ENCODE measurements around the gene CTIF.

The CTIF gene

DNA sequence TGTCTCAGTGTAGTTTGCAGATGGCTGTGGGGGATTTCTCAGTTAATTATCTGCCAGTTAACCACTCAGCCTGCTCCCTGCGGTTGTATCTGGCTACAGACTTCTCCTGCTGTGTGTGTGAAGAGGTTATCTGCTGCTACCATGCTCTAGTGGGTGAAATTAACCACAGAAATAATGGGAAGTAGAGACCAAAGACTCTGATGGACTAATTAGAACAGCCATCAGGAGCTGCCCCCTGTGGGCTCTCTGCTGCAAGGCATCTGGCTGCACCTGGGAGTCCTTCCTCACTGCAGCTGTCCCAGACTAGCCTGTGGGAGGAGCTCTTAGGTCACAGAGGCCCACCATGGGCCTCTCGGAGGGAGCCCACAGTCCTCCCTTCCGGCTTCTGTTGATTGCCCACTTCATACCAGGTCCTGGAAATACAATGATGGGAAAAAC is 66.6 kb downstream of the CTIF start:
- no peak for DNase-seq

DNA sequence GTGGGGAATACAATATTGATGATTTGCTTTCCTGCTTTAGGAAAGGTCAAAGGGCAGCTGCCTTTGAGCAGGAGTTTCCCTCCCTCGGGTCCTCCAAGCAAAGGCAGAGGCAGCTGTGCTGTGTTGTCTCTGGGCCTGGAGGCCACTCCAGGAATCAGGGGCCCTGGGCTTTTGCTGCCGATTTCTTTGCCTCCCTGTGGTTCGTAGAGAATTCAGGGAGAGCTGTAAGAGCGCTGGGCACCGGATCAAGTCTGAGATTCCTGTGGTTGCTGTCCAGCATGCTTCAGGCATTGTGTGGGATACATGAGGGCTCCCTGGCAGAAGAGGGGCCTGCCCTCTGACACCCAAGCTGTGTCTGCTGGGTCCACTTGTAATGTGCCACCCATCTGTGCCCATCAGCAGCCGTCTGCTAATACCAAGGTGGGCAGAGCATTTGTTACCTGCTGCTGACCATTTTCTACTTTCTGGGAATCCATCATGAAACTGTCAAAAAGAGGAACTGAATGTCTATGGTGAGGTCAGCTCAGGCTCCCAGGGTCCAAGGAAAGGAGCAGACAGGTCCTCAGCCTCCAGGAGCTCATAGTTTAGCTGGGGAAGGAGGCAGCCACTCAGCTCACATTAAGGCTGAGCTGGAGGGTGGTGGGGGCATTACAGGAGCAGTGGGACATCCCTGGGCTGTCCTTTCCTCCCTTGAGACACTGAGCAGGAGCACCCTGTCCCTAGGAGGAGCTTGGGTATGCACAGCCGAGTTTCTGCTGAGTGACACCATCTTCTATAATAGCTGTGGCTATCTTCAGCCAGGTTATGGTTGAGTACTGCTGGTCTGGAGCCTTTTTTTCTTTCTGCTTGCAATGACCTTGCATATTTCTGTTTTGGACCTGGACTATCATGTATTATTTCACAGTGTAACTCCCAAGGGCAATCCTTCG is 68.5 kb downstream of the CTIF start:
- DNase-seq: no peak

DNA sequence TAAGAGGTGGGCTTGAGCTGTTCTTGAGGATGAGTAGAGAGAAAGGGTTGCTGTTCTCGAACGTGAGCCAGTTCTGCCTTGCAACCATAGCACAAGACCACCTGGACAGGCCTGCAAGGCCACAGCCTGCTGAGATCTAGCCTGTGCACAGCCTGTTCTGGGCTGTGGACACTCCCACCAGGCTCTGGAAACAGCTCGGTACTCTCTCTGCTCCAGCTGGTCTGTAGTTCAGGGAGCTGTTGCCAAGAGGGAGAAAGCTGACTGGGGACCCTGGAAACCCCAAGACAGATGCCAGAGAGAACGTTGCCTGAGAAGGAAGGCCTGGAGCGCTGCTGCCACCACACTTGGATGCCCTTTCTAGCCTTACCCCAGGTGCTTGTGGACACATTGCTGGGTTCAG is 69.8 kb downstream of the CTIF start:
- no peak for DNase-seq

DNA sequence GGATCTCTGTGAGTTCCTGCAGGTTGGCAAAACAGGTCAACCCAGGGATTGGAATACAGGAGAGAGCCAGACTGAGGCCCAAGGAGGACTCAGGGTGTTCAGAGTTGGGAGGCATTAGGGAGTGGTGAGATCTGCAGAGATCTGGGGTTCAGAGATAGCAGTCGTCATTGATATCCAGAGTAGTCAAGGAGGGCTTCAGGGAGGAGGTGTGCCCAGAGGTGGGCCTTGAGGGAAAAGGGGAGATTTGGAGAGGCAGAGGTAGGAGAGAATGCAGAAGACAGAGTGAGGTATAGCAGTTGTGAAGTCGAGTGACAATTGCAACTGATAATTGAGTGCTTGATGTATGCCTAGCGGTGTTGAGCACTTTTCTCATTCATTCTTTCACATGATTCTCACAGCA is 70.3 kb downstream of the CTIF start:
- DNase-seq: no peak

DNA sequence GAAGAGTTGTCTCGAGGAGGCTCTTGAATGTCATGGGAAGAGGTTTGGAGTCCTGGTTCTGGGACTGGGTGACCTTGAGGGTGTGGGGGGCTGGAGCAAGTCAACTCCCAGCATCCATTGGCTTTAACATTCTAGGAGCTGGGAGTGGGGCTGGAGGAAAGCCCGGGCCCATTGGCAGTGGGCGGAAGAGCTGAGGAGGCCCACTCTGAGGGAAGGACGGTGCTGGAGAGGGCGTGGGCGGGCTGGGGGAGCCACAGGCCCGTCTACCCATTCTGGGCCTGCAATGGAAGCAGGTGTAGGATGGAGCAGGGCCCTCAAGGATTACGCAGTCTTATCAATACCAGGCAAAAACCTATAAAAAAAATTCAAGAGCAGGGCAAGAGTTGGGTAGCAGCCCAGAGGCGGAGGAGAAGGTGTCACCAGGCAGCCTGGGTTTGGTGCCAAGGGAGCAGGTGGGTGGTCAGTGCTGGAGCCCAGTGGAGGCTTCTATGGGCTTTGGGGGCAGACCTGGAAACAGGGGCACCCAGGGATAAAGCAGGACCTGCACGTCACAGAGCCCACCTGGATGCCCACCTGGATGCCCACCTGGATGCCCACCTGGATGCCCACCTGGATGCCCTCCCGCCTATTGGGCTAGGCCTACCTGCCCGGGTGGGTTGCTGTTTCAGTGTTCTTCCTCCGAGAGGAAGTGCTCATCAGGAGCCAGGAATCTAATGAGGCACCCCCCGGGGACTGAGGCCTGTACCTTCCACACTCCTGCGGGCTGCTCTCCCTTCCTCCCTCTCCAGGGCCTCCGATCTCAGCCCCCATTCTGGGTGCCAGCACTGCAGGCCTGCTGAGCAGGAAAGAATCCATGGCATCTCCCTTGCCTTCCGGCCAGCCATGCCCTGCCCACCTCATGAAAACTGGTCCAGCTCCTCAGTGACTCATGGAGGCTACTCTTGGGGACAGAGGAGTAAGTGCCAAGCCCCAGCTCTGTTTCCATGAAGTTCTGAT is 71.3 kb downstream of the CTIF start:
- no peak for DNase-seq

DNA sequence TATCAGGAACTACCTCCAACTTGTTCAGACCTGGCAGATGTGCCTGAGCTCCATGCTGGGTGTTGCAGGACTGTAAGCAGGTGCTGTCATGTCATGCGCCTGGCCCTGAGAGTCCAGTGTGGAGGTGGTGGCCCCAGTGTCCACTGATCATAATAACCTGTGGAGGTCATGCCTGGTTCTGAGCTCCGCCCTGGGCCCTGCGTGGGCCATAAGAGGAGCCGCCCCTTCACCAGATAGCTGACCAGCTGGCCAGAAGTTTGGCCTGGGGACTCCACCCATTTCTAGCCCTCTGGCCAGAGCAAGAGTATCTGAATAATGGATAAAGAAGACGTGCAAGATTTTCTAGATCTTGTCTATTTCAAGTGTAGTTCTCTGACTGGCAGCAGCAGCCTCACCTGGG is 72.4 kb downstream of the CTIF start:
- DNase-seq: no peak

DNA sequence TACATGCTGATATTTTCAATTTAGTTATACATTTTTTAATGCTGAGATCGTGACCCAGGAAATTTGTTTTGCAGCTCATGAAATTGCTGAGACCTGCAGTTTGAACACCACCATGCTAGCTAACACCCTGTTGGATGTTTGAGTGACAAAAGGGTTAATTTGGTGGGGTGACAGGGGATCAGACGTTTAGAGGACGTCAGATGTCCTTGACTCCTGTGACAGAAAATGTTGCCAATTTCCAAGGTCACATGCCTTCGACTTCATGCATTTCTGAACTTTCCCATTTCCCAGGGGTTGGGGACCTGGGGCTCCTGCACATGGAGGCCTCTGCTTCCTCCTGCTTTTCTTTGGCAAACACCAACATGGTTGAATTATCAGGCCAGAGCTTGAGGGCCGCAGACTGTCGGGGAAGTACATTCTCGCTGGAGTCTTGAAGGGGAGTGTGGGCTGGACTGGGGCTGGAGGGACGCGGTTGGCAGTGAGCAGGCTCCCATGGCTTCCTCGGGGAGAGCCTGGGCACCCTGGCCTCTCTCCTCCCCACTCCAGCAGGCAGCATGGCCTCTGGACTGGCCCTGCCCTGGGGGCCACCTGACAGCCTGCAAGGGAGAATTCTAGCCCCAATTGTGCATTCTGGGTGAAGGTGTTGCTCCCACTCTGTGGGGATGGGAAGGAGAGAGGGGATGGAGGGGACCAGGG is 73.1 kb downstream of the CTIF start:
- no peak for DNase-seq

DNA sequence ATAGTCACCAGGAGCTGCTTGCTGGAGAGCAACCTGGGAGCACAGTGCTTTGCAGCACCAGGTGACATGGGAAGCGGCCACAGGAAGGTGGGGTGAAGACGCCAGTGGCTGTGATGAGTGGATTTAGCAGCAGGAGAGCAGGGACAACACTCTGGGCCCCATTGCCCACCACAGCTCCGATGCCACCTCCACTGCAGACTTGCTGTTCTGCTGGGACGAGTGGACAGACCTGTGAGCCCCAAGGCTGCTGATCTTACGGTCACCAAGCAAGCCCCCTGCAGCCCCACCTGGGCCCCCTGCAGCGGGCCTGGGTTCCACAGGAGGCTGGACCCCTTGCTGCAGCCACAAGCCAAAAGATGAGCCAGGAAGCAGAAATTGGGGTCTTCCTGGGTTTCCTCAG is 73.7 kb downstream of the CTIF start:
- no peak for DNase-seq

DNA sequence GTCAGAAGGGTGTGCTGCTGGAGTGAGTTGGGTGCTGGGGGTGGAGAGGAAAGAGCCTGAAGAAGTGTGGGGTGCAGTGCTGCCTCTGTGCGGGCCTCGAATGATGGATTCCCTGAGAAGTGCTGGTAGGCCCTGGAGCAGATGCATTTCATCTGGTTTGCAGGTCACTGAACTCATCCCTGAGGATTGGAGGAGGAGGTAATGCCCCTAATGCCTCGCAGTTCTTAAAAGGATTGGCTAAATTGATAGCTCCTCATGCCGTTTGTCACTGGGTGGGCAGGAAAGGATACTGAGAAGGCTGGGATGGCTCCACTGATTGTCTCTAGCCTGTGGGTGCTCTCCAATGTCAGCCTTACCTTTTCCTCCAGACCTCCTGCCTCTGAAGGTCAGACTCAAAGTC is 74.1 kb downstream of the CTIF start:
- DNase-seq: no peak

DNA sequence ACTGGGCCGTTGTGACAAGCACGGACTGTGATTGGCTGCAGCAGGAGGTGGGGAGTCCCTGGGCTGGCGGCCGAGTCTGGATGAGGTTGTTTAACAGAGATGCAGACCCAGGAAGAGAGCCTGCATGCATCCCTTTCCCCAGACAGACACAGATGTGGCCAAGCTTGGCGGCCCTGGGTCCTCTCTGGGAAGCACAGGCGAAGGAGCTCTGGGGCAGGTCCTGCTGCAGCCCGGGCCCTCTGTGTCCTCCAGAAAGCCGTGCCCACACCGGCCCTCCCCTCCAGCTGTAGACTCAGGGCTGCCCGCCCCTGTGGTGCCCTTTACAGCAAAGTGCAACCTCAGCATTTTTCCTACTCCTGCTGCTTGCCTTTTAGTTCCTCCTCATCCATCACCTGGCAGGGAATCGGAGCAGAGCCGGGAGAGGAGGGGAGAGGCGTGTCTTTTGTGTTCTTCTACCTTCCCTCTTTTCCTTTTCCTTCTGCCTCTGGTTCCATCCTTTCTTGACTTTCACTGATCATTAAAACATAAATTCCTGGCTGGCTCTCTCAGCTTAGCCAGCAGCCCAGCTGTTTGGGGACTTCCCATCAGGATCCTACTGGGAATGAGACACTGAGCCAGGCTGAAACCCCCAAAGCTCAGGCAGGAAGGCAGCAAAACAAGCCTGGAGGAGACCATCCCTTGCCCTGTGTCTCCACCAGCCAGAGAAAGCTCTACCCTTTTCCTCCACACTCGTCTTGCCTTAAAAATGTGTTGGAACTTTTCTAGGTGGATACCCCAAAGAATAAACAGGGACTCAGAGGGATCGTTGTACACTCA is 75.0 kb downstream of the CTIF start:
- no peak for DNase-seq

DNA sequence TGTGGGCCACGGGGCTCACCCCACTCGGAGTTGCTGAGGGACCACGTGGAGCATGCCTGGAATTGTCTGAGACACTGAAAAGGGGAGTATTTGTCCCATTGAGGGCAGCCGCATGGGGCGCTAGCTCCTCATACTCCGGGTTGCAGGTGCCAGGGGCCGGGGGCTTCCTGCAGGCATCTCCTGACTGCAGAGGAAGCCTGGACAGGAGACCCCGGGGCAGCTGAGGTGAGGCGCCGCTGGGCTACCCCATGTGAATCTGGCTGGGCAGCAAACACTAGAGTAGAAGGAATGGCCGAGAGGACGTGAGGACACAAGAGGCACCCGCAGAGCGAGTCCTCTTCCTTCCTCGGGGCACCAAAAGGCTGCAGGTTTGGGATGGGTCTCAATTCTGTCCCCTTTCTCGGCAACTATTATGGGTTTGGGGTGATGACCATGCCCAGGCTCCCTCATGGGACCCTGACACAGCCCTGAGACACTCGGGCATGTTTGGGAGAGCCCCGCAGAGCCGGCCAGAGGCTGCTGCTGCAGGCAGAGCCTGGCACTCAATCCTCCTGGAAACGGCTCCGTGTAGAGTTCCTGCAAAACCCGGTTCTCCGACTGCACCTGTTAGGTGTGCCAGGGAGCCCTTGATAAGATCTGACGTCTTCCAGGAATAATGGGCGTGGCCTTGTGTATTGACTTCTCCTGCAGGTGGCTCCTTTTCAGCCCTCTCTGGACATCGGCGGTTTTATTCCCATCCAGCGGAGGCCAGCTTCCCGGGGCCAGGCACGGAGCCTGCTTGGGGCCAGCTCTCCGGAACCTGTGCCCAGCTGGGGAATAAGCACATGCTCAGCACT is 77.0 kb downstream of the CTIF start:
- no peak for DNase-seq

DNA sequence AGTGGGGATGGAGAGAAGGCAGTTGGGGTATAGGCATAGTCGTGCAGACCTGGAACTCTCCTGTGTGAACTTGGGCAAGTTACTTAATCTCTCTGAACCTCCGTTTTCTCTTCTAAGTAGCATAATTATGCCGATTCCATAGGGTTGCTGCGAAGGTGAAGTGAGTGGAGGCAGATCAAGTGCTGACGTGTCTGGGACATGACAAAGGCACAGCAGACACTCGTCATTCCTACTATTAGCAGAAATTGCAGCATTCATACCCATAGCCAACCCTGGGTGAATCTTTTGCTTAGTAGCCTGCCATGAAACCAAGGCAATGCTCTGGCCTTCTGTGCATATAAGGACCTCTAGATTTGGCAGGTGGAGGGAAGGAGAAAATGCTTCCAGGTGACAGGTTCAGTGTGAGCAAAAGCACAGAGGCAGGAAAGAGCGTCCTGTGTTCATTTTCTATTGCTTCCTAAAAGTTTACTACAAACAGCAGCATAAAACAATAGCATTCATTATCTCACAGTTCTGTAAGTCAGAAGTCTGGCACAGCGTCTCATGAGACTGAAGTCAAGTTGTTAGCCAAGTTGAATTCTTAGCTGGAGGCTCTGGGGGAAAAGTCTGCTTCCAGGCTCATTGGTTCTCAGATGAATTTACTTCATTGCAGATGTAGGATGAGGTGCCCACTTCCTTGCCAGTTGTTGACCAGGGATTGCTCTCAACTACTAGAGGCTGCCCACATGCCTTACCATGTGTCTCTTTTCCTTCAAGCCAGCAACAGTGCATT is 77.8 kb downstream of the CTIF start:
- DNase-seq: no peak

DNA sequence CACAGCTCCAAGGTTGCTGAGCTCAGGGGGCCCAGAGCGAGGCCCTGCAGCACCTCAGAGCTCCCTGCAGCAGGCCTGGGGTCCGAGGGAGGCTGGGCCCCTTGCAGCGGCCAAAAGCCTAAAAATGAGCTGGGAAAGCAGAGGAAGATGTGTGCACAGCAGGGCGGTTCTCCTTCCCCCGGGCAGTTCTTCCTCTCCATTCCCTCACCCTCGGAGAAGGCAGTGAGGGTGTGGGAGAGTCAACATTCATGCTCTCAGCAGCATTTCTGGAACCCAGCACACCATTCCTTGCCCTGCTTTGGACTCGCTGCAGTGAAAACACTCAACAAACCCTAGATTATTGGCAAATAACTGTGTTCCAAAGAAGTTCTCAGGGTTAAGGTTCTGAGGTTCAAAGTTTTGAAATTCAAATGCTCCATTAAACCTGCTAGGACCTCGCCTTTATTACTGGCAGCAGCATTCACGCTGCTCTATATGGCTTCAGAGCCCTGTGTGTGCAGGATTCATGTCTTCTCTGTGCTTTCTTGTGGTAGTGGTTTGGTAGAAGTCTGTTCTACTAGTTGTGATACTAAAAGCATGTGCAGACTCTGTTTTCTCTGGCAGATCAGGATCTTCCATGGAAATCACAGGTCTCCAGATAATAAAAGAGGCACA is 79.1 kb downstream of the CTIF start:
- no peak for DNase-seq

DNA sequence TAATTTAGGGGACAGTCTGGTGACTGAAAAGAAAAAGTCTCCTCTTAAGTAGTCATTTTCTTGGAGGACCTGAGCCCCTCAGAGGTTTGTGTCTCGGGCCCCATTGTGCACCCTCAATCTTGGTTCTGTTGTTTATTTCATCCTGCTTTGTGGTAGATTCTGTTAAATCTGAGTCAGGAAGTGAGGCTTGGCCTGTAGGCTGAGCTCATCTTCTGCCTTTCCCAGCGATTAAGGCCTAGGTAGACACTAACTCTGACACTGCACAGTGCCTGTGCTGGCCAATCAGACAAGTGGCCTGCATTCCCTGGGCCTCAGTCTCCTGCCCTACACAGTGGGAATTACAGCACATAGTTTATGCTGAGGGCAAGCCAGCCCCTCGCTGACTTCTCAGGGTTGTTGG is 80.2 kb downstream of the CTIF start:
- DNase-seq: no peak

DNA sequence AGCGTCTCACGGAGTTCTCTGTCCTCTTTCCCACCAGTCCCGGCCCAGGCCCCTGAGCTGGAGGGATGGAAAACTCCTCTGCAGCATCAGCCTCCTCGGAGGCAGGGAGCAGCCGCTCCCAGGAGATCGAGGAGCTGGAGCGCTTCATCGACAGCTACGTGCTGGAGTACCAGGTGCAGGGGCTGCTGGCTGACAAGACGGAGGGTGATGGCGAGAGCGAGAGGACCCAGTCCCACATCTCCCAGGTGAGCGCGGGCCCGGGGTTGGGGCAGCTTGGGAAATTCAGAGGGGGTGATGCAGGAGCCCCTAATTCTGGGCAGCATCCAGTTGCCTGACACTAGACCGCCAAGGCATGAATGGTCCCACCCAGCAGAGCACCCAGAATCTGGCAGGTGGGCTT is 80.7 kb downstream of the CTIF start:
- DNase-seq: no peak

DNA sequence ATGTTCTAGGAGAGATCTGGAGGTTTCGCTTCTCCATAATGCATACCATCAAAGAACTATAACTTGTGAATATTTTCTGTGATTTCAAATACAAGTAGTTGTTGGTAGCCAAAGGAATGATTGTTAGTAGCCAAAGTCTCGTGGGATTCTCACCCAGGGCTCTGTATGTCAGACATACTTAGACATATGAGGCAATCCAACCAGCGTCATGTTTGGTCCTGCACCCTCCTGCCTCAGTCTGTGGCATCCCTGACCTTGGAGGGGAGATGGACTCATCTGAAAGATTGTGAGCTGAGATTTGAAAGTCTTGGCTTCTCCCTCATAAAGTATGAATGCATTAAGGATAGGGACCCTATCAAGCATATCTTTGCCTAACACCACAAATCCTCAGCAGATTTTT is 81.2 kb downstream of the CTIF start:
- no peak for DNase-seq

DNA sequence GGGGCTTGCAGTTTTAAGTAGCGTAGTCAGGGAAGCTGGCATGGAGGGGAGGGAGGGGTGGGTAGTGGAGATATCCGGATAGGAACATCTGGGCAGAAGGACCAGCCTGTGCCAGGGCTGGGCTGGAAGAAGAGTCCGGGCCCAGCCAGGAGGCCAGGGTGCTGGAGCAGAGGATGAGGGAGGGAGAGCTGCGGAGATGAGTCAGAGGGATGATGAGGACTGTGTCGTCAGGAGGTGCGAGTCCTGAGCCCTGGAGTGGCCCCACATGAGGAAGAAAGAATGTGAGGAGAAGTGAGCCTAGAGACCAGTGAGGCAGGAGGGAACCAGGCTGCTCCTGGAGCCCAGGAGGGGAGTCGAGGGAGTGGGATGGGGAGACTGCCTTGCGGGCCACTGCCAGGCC is 82.4 kb downstream of the CTIF start:
- no peak for DNase-seq

DNA sequence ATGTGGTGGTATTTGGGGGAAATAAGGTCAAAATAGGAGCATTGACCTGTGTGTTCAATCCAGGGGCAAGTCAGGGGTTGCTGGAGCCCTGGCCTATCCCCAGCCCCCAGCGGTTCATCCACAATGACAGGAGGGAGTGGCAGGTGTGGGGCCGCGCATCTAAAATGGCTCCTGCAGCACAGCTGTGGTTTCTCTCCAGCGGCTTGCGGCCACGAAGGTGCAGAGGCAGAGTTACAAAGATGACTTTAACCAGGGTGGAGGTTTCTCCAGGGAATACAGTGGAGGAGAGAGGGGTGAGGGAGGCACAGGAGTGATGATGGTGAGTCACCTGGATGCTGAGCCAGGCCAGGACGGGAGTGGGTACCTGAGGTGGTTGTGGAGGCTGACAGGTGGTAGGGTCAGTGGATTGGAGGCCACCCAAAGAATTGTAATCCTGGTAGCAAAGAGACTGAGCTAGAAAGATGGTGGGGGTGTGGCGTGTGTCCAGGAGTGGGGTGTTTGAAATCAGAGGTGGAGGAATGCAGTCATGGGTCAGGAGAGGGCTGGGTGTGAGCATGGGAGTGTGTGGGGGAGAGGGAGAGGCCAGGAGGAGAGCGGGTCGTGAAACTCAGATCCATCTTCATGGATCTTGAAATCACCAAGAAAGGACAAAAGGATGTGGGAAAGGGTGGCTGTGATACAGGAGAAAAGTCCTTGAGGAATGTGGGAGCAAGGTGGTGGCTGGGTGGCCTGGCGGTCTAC is 83.2 kb downstream of the CTIF start:
- DNase-seq: no peak

DNA sequence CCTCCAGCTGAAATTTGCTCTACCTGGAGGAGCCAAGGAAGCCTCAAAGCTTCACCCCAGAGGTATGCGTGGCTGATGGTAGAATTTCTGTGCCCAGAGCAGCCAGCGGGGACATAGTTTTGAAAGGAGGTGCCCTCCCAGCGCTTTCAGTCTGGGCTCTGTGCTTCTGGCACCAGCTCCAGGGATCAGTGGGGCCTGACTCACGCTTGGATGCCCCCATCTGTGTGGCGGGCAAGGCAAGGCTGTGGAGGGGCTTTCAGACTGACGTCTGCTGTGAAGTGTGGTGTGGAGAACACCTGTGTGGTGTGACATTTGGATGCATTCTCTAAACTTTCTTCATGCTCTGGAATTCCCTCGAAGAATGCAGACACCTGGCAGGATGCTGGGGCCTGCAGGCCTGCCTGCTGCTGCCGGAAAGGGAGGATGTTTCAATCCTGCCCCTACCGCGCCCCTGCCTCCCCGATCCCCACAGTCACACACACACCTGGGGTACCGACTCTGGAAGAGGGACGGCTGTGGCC is 84.1 kb downstream of the CTIF start:
- DNase-seq: no peak

Data from stimulated activated CD4-positive, alpha-beta T cell treated with anti-CD3 and anti-CD28 coated beads, Interleukin-4, amount 100 ng/mL, for 1 hour (primary cell).